Measurements from ENCODE around the gene TBCC.
"Not testable (repeated sequence)": the region's sequence is repeated elsewhere in the genome, so short reads cannot be mapped to it uniquely, and the experiment has no call there.

Gene TBCC

DNA sequence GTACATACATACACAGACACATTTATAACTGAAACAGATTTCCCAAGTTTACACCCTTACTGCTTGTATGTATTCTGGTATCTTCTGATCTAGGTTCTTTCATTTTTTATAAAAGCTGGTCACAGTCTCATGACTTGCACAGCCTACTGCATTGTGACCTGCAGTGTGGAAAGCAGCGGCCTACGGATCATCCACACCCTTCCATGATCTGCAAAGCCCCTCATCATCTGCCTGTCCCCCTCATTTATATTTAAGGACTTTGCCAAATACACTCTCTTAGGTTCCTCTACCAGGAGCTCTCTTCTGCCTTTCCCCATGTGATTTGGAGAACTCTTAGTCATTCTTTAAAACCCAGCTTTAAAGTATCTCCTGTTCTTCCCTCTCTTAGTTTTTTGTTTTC, 23.9 kb upstream of the TBCC start:
- DNase-seq = no peak

DNA sequence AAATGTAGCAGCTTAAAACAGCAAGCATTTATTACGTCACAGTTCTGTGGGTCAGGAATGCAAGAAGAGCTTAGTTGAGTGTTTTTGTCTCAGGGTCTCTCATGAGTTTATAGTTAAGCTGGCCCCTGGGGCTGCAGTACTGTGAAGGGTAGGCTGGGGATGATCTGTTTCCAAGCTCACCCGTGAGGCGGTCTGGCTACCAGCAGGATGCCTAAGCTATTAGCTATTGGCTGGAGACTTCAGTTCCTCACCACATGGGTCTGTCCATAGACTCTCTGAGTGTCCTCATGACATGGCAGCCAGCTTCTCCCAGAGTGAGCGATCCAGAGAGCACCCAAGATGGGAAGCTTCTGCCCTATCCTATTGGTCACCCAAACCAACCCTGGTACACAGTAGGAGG, 23.1 kb upstream of the TBCC start:
- no peak for DNase-seq

DNA sequence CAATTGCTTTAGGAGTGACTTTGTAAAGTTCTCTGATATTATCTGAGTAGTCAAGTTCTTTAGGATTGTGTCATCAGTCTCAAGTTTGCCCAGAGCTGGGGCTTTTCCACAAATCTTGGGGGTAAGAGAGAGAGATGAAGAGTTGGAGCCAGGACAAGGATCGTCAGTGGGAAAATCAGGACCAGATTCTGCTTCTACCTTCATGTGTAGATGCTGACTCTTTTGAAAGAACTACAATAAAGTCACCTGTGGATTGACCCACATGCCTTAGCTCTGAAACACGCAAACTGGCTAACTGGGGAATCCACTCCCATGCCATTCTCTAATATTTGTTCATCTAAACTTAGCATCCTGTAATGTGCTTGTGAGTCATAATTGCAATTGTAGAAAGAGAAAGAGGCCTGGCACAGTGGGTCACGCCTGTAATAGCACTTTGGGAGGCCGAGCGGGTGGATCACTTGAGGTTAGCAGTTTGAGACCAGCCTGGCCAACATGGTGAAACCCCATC, 20.3 kb upstream of the TBCC start:
- DNase-seq = peak; percentile 49

DNA sequence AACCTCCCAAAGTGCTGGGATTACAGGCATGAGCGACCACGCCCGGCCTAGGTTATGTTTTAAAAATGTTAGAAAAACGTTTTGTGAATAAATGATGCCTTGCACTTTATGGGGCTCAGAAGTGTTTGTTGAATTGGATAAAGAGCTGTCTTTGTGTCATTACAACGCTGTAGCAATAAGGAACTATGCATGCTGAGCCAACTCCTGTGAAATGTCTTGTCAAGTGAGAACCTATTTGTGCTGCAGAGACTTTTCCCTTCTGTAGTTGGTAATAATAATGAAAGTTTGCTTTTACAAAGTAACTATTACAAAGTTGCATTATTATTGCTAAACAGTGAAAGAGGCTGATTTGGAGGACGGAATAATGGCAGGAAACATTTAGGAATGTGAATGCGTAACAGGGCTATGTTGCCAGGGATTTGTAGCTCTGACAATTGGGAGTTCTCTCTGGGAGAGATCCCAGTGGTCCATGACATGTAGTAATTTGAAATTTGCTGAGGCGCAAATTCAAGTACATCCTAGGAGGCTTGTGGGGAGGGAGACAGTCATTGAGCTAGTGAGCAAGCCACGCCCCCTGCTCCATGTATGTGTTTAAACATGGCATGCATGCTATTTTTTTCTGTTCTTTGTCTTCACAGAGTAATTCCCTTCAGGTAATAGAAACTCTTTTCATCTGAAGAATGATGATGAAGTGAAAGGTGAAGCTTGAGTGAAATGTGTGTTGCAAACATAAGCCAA, 19.2 kb upstream of the TBCC start:
- DNase-seq = no peak

DNA sequence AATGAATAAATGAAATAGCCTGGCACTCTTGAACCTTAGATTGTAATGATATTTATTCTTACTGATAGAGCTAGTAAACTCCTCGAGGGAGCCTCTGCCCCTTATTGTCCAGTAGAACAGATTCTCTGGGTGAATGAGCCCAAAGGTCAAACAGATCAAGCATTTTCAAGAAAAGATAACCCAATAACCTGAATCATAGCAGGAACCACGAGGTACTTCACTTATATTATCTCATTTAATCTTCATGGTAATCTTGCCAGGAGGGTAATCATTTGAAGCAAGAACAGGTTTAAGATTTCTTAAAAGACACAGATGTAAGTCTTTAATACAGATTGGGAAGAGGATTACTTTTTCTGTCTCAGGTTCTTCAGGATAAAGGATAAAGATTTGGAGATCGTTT, 17.0 kb upstream of the TBCC start:
- DNase-seq = no peak

DNA sequence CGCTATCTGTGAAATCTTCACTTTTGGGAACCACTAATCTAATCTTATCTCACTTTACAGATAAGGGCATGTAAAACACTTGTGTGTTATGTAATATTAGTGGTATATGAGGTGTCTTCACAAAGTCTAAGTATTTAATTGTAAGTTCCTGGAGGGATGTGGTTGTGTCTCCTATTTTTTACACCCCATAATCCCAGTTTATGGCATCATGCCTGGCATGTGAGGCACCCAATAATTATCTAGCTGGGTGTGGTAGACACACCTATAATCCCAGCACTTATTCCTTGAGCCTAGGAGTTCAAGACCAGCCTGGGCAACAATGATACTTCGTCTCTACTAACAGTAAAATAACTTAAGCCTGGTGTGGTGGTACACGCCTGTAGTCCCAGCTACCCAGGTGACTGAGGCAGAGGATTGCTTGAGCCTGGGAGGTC, 16.5 kb upstream of the TBCC start:
- no peak for DNase-seq

DNA sequence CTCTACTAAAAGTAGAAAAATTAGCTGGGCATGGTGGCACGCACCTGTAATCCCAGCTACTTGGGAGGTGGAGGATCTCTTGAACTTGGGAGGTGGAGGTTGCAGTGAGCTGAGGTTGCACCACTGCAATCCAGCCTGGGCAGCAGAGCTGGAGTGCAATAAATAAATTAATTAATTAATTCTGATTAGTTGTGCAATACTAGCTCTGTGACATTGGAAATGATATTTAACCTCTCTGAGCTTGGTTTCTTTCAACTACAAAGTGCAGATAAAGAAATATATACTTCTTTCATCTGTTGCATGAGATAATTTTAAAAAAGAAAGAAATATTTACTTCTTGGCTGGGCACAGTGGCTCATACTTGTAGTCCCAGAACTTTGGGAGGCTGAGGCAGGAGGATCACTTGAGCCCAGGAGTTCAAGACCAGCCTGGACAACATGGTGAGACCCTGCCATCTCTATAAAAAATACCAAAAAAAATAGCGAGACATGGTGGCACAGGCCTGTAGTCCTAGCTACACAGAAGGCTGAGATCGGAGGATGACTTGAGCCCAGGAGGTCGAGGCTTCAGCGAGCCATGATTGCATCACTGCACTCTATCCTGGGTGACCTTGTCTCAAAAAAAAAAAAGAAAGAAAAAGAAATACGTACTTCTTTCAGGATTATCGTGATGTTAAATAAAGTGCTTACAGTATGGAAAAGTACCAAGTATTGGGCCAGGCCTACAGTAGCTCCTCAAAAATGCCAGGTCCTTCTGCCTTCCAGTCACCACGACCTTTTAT, 15.6 kb upstream of the TBCC start:
- DNase-seq = no peak

DNA sequence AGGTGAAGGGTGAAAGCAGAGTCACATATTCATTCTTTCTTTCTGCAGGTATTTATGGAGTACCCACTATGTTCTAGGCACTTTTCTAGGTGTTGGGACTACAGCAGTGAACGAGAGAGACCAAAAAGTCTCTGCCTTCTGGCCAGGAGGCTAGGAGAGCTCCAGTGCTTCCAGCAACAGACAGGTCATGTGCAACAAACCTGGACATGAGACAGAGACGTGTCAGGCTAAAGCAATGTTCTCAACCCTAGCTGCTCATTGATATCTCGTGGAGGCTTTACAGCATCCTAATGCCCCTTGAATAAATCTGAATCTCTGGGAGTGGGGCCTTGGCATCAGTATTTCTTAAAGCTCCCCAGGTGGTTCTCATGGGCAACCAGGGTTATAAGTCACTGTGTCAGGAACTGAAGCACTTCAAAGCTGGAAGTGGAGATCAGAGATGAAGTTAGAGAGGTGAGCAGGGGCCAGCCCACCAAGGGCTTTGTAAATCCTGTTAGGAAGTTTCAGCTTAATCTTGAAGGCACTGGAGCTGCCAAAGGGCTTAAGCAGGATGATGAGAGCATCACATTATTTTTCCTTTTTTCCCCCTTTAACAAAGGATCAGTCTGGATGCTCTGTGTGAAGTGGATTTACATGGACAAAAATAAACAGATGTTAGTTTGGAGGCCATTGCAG, 13.0 kb upstream of the TBCC start:
- no peak for DNase-seq

DNA sequence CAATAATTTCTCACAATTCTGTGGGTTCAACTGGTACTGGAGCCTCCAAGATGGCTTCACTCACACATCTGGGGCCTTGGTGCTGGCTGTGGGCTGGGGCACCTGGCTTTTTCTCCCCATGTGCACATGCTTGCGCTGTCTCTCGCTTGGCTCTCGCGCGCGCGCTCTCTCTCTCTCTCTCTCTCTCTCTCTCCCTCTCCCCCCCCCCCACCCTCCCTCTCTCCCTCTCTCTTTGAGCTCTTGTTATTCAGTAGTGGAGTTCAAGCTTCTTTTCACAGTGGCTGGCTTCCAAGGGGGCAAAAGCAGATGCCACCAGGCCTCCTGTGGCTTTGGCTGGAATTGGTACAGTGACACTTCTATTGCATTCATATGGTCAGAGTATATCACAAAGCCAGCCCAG, 10.8 kb upstream of the TBCC start:
- DNase-seq = no peak

DNA sequence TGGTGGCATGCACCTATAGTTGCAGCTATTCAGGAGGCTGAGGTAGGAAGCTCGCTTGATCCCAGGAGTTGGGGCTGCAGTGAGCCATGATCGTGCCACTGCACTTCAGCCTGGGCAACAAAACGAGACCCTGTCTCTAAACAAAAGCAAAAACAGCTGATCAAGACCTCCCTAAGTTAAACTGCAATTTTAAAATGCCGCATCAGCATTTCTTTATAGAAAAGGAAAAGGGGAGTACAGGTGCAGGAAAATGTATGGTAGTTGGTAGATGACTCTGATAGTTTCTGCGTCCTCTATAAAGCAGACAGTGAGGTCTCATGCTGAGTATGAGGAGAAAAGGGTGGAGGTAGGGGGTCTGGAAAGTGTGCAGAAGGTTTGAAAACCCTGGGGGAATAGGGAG, 8.9 kb upstream of the TBCC start:
- DNase-seq = no peak

DNA sequence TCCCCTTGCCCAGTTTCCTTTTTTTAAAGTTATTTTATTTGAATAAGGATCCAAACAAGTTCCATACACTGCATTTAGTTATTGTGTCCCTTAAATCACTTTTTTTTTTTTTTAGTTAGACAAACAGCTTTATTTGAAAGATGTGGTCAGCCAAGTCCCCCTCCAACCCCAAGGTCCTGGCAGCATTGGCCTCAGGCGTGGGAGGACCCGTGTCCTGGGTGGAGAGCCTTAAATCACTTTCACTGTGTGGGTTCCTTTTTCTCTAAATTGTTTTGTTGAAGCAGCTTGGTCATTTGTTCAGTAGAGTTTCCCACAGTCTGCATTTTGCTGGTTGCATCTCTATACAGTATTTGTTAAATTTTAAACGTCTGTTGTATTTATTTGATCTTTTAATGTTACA, 5.2 kb upstream of the TBCC start:
- no peak for DNase-seq

DNA sequence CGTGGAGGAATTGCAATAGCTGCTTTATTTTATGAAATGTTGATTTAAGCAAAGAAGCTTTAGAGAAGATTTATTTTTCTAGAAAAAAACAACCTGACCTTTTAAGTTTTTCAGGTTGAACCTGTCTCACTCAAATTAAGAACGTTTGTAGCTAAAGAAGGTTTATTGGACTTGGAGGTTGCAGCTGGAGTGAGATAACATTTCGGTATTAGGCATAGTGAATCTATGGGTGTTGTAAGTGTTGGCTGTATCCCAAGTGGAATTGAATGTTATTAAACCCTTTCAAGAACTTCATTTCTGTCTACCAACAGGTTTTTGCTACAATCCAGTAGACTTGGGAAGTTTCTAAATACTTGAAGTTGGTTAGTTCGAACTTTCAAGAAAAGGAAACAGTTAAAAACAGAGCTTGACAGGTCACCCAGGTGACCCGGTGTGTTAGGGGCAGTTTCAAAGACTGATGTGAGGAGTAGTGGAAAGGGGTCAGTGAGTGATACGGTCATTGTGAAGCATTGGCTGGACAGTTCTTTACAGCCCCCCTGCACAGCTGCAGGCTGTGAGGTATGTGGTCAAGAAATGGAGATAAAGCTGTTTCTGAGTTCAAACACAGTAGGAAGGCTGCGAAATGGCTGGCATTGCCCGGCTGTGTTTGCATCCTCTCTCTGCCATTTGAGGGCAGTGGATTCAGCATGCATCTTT, 2.4 kb upstream of the TBCC start:
- no peak for DNase-seq

DNA sequence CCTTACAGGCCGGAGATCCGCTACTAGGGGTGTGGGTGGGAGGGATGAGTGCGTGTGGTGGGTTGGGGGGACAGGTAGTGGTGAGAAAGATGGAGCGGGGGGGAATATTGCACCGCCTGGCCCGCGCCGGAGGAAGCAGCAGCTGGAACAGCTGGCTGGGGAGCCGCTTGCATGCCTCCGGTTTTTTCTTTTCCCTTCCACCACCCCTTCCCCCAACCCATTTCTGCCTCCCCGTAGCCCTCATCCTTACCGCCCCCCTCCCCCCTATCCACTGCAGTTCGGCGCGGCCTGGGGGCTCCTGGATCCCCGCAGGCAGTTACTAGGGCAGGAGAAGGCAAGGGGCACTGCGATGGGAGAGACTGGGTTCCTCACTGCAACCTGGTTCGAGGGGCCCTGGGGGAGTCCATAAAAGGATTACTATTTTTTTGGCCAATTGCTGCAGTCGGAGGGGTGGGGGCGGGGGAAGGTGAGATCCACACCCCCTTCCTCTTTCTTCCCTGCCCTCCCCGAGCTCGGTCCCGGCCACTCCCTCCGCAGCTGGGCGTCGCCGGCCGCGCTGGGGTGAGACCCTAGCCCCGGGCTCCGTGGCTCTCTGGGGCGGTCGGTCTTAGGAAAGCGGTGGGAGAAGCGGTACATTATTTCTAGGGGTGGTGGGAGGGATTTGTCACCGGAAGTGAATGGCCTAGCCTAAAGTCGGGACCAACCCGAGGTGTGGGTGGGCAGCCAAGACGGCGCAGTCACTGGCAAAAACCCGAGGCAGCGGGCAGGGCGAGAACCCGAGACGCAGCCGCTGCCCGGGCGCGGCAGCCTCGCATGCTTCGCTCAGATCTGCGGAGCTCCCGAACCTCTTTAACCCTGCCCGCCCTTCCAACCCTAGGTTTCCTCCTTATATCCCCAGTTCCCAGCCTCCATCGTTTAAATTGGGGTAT, 824 bp upstream of the TBCC start:
- DNase-seq = peak; percentile 94

DNA sequence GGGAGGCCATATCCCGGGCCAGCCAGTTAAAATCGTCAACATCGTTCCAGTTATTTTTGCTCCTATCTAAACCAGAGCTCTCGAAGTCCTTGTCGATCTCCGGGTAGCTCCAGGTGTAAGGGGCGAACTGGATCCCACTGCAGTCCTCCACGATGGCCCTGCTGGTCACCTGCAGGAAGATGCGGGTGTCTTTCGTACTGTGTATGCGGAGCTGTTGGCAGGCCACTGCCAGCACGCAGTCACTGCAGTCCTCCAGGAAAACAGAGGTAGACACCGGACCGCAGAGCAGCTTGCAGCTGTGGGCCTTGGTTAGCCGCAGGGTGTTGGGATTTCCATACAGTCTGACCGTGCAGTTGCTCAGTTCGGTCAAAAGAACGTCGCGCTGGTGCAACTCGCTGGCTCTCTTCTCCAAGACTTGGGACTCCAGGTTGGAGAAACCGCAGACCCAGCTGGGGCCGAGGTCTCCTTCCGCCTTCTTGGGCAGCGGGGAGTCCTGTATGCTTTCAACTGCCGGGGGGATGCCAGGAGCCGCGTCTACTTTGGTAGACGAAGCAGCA, 742 bp downstream of the TBCC start:
- no peak for DNase-seq

DNA sequence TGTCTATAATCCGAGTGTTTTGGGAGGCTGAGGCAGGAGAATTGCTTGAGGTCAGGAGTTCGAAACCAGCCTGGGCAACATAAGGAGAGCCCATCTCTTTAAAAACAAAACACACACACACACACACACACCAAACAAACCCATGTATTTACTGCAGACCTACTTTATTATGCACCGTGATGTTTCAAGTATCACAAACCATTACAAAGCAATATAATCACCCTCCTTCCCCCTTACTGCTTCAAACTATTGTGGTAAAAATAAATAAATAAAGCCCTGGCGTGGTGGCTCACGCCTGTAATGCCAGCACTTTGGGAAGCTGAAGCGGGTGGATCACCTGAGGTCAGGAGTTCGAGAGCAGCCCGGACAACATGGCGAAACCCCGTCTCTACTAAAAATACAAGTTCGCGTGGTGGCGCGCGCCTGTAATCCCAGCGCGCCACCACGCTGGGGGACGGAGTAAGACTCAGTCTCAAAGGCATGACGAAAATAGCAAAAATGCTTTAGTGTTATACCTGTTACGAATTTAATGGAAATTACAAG, 1.5 kb downstream of the TBCC start:
- no peak for DNase-seq

DNA sequence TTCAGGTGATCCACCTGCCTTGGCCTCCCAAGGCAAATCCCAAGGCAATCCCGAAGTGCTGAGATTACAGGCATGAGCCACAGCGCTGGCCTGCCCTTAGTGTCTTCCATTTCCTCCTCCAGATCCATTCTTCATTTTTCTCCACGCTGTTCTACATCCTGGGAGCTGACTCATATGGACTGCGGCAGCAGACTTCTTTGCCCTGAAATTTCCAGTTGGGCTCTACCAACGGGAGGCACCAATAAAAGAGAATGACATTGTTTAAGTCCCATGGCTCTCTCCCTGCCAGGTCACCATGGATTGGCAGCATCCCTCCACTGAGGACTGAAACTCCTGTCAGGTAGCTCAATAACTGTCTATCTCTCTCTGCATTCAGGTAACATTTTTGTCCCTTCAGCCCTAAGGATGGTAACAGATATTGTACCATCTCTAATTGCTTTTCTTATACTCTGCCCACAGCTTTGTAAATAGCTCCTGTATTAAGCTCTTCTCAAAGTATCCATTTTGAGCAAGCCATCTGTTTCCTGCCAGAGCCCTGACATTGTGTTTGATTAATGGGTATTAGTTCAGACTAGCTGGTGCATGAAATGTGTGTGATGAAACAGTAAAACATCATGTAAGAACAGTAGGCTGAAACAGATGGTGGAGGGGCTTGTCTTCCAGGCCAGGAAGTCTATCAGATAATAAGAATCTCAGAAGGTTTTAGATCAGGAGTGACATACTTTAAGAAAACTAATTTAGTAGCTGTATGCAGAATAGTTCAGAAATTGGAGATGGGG, 3.6 kb downstream of the TBCC start:
- DNase-seq = peak; percentile 87

DNA sequence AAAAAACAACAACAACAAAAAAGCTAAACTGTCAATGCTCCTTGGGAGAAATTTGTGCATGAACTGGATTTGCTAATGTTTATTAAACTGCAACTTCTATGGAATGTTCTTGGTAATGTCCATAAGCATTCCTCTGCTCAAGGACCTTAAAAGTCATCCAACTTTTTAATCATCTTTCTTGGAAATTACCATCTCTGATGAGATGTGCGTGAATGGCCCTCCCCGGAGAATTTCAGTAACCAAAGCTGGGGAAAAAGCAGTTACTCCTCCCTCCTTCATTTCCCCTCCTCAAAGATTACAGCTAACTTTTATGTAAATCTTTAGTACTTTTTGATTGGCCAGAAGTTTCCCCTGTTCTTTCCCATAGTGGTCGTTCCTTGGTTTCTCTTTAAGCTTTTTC, 5.2 kb downstream of the TBCC start:
- DNase-seq = no peak

DNA sequence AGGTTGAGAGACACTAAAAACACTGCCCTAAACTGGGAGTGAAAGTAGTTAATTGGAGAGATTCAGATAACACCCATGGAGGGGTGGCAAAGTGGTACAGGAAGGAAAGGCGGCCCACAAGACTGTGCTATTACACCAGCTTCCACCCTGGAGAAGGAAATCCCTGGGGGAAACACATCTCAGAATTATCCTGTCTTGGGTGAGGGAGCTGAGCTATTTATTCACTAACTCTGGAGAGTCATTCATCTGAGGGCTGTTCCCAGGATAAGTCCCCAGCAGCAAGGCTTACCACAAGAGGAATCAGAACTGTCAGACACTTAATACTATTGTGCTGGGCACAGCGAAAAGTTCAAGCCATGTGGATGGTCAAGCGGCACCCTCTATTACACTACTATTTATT, 9.9 kb downstream of the TBCC start:
- no peak for DNase-seq

DNA sequence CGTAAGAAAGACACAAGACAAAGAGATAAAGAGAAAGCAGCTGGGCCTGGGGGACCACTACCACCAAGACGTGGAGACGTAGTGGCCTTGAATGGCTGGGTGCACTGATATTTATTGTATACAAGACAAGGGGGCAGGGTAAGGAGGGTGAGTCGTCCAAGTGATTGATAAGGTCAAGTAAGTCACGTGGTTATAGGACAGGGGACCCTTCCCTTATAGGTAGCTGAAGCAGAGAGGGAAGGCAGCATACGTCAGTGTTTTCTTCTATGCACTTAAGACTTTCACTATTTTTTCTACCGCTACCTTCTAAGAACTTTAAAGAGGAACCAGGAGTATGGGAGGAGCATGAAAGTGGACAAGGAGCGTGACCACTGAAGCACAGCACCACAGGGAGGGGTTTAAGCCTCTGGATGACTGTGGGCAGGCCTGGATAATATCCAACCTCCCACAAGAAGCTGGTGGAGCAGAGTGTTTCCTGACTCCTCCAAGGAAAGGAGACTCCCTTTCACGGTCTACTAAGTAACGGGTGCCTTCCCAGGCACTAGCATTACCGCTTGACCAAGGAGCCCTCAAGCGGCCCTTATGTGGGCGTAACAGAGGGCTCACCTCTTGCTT, 11.9 kb downstream of the TBCC start:
- not testable (repeated sequence) for DNase-seq

DNA sequence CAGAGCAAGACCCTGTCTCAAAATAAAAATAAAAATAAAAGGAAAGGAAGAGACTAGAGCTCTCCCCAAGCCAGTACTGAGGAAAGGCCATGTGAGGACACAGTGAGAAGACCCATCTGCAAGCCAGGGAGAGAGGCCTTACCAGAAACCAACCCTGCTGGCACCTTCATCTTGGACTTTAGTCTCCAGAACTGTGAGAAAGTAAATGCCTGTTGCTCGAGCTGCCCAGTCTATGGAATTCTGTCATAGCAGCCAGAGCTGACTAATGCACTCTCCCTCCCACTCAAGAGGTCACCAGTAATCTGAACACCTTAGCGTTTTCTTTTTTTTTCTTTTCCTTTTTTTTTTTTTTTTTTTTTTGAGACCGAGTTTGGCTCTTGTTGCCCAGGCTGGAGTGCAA, 16.2 kb downstream of the TBCC start:
- DNase-seq = no peak
